ENCODE results near the gene IFT74. TPM values are rescaled to one million over a fixed set of nuclear protein-coding genes. Genes with fewer than 3 reads are reported as not detected.
"Not testable (repeated sequence)": the region's sequence is repeated elsewhere in the genome, so short reads cannot be mapped to it uniquely, and the experiment has no call there.

IFT74 gene
- total RNA-seq, 1 donor from 2014 or later = 21.9 TPM

DNA sequence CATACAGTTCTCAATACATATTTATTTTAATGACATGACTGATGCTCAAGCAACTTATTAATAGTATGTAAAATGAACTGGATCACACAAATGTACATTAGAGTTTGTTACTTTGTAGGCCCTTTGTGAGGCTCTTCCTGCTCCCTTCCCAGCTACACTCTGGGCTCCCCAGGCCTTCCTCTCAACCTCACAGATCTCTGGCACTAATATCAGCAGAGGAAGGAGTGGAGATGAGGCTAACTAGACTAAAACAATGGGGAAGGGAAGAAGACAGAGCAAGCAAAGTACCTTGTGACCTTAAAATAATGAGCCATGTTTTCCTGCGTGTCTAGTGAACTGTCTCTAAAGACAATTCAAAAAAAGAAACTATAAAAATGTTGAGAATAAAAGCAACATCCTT, 122.5 kb downstream of the IFT74 start:
- no peak for DNase-seq

- DNase-seq = no peak
These were observed 129.2 kb downstream of the IFT74 start for GRCh38 chr9:27085456-27085855.

DNA sequence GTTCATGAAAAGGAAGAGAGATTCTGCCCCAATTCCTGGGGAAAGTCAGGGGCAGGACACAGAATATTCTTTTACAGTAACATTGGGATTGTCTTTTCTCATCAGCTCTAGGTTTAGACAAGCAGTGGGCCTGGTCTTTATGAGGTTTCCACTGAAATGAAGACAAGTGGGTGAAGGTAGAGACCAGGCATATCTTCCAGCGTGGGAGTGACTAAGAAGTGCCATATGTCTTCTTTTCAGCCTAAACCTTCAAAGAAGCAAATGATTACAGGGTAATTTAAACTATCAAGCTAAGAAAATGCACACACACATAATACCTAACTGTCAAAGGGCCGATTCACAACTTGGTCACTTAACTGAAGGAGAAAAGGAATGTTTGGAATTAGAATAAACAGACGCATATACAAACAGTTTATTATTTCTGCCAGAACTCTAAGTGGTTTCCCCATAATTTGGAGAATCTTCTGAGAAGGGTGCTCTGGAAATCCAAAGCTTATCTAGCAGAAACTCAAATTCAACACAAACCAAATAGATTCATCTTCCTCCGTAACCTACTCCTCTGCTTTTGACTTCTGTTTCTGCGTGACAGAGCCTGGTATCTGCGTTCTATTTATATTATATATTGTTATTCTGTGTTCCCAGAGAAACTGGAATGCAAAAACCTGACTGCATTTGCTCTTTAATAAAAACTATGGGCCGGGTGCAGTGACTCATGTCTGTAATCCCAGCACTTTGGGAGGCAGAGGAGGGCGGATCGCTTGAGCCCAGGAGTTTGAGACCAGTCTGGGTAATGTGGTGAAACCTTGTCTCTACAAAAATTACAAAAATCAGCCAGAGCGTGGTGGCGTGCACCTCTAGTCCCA, 130.8 kb downstream of the IFT74 start:
- DNase-seq = no peak

DNA sequence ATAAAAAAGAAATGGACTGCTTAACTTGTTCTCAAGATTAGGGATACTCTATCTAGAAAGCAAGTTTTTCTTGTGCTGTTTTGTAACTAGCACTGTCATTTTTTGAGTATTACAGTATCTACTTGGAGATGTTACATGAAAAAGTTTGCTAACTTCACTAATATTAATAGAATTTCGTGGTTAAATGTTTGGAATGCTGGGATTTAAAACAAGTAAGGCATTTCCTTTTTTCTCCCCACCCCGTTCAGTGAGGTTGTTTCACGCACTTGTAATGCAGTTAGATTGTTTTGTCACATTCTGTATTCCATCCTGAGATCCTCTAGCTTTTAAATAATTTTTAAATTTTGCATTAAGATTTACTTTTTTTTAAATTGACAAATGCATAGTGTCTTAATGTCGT, 132.8 kb downstream of the IFT74 start:
- no peak for DNase-seq

- no peak for DNase-seq
These were observed 133.5 kb downstream of the IFT74 start for GRCh38 chr9:27089706-27090105.

GRCh38 chr9:27090231-27090630, 134.0 kb downstream of the IFT74 start:
- no peak for DNase-seq

DNA sequence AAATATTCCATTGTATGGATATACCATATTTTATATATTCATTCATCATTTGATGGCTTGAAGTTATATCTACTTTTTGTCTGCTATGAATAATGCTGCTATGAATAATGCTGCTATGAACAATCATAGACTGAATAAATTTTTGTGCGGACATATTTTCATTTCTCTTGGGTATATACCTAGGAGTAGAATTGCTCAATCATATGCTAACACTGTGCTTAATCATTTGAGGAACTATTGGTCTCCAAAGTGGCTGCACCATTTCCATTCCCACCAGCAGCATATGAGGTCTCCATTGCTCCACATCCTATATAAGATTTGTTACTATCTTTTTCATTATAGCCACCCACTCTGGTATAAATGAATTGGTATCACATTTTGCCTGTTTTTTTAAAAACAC, 134.5 kb downstream of the IFT74 start:
- no peak for DNase-seq

DNA sequence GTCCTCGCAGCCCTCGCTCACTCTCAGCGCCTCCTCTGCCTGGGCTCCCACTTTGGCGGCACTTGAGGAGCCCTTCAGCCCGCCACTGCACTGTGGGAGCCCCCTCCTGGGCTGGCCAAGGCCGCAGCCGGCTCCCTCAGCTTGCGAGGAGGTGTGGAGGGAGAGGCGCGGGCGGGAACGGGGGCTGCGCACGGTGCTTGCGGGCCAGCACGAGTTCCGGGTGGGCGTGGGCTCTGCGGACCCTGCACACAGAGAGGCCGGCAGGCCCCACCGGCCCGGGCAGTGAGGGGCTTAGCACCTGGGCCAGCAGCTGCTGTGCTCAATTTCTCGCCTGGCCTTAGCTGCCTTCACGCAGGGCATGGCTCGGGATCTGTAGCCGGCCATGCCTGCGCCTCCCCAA, 136.3 kb downstream of the IFT74 start:
- DNase-seq = not testable (repeated sequence)

- not testable (repeated sequence) for DNase-seq
These were observed 137.3 kb downstream of the IFT74 start for GRCh38 chr9:27093384-27094067.

DNA sequence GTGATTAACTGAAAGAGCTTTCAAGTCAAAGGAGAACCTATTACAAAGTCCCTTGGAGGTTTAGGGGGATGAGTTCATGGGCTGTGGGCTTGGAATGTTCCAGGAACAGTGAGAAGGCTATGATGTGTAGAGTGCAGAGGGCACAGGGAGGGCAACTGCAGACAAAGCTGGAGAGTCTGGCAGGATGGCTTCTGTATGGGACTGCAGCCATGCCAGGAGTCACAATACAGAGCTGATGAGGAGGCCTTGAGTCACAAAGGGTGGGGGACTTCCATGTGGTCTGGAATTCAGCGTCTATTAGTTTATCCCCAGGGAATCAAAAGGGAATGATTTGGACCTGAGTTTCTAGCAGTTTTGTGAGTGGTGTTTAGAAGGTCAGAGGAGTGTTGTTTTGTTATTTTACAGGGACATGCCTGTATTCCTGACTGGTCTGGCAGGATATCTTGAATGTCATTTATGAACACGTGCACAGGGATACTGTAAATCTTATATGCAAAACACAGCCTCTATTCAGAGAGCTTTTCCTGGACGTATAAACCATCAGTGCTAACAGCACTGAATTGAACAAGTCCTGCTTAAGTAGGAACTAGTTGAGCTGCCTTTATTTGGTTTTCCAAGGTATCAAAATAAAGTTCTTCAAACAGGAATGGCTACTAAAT, 138.6 kb downstream of the IFT74 start:
- DNase-seq = no peak

- DNase-seq = no peak
These were observed 151.0 kb downstream of the IFT74 start for GRCh38 chr9:27107241-27107640.

DNA sequence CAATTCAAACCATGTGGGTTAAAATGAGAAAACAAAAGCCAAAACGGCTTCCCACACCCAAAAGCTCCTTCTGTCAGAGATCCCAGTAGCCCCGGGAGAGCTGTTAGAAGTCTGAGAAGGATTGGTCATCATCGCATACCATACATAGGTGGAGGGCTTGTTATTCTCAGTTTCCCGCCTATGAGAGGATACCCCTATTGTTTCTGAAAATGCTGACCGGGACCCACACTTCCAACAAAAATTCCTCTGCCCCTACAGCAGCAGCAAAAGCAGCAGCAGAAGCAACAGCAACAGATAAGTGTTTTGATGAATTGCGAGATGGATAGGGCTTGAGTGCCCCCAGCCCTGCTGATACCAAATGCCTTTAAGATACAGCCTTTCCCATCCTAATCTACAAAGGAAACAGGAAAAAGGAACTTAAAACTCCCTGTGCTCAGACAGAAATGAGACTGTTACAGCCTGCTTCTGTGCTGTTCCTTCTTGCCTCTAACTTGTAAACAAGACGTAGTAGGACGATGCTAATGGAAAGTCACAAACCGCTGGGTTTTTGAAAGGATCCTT, 152.8 kb downstream of the IFT74 start, which contains the start of gene TEK:
TSS of gene TEK (plus strand) at position 245 of the 561 bp plus-strand sequence. CDS start 366 bp downstream, outside the sequence.
- DNase-seq = no peak

DNA sequence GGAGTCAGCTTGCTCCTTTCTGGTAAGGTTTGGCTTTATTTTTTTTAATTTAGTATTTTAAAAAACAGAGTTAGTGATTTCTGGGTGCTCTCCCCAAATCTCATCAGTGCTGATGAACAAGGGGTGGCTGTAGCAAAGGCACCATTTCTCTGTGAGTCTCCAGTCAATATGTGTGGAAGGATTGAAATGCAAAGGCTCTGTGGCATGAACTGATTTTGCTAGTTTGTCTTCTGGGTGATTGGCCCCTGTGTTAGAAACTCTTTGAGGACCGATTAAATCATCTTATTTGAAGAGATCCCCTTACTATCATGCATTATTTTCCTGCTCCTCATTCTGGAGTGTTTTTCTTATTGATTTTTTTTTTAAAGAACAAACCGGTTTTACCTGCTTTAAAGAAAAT, 153.4 kb downstream of the IFT74 start:
- DNase-seq = no peak

DNA sequence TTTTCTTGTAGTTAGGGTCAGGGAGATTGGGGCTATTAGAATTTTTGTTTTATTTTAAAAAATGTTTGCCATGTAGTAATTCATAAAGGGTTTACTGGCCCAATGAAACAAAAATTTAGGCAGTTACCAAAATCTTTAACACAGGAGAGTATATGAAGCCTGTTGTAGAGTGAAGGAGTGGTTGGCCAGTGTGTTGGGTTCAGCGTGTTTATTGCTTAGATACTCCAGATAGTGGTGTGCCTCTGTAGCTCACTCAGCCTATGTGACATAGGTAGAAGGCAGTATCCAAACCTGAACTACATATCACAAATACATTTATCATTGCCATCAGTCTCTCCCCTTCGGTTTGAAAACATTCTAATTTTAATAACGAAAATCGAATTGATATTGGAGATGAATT, 154.0 kb downstream of the IFT74 start:
- DNase-seq = no peak

DNA sequence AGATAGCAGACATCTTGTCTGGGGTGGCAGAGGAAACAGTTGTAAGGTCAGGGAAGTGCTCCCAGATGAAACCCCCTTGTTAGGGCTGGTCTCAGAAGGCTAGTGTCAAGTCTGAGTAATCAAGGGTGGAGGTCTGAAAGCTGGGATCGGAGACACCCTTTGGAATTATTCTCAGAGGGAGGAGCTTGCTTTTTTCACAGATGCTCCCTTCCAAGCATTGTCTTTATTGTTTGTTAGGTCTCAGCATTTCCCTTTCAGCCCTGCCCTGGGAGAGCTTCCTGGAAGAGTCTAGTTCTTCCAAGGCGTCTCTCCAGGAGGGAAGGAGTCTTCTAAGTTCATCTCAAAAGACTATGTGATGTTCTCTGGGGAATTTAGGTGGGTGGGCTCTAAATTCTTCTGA, 156.0 kb downstream of the IFT74 start:
- no peak for DNase-seq

Other genes starting within 250 kb of the IFT74 start
- 16.7 TPM for gene CAAP1, start 63.6 kb upstream of the IFT74 start, total RNA-seq
- 29.9 TPM for gene PLAA, start 9.2 kb upstream of the IFT74 start, total RNA-seq
- gene LRRC19, start 49.3 kb downstream of the IFT74 start, total RNA-seq = not detected
- gene TEK, start 152.8 kb downstream of the IFT74 start, total RNA-seq = 10.4 TPM

Measured in skin of body (tissue), 2 donors.